NCI-H2107 treated with DMSO at 0.1 percent for 48 hours (cell line): ENCODE results near the gene TRAF1.
"Not testable (repeated sequence)": the region's sequence is repeated elsewhere in the genome, so short reads cannot be mapped to it uniquely, and the experiment has no call there.

Source experiments
- DNase-seq: peaks from one replicate; lab custom pipeline; 2025; ENCODE audit not compliant: unreplicated experiment; lab: John Stamatoyannopoulos, UW

Gene TRAF1

GRCh38 chr9:120926397-120926928 is at the start of gene TRAF1:
Gene TRAF1 (minus strand): TSS chr9:120926796. CDS start chr9:120926075, 721 bp downstream.
- DNase-seq = no peak

GRCh38 chr9:120974921-120975320 is 48.3 kb upstream of the TRAF1 start:
- no peak for DNase-seq

GRCh38 chr9:120974181-120974580 is 47.6 kb upstream of the TRAF1 start:
- no peak for DNase-seq

- no peak for DNase-seq
These were observed 45.3 kb upstream of the TRAF1 start for GRCh38 chr9:120971938-120972337.

GRCh38 chr9:120971471-120971870 is 44.9 kb upstream of the TRAF1 start:
- not testable (repeated sequence) for DNase-seq

GRCh38 chr9:120970244-120970643 is 43.6 kb upstream of the TRAF1 start:
- no peak for DNase-seq

GRCh38 chr9:120966013-120966369 is 39.4 kb upstream of the TRAF1 start:
- no peak for DNase-seq

GRCh38 chr9:120965344-120966012 is 38.9 kb upstream of the TRAF1 start:
- peak; percentile 9 for DNase-seq

GRCh38 chr9:120961936-120962335 is 35.3 kb upstream of the TRAF1 start:
- no peak for DNase-seq

GRCh38 chr9:120960001-120960400 is 33.4 kb upstream of the TRAF1 start:
- no peak for DNase-seq

GRCh38 chr9:120956862-120957261 is 30.3 kb upstream of the TRAF1 start:
- no peak for DNase-seq

- DNase-seq = no peak
These were observed 25.5 kb upstream of the TRAF1 start for GRCh38 chr9:120951960-120952618.

- no peak for DNase-seq
These were observed 24.1 kb upstream of the TRAF1 start for GRCh38 chr9:120950421-120951388.

GRCh38 chr9:120949290-120949689 is 22.7 kb upstream of the TRAF1 start:
- DNase-seq = no peak

GRCh38 chr9:120948824-120949223 is 22.2 kb upstream of the TRAF1 start:
- DNase-seq = no peak

GRCh38 chr9:120947222-120947621 is 20.6 kb upstream of the TRAF1 start:
- no peak for DNase-seq

GRCh38 chr9:120946259-120946658 is 19.7 kb upstream of the TRAF1 start:
- no peak for DNase-seq

GRCh38 chr9:120944948-120945347 is 18.4 kb upstream of the TRAF1 start:
- DNase-seq = no peak

- no peak for DNase-seq
These were observed 17.8 kb upstream of the TRAF1 start for GRCh38 chr9:120944434-120944843.

GRCh38 chr9:120942186-120943001 is 15.8 kb upstream of the TRAF1 start:
- DNase-seq = no peak
